Measurements from ENCODE around the gene UBE3B. TPM values are rescaled to one million over a fixed set of nuclear protein-coding genes. Genes with fewer than 3 reads are reported as not detected.

UBE3B gene
- total and polyA plus RNA-seq, 9 donors: 19.4 to 28.0 (median 21.9) TPM

DNA sequence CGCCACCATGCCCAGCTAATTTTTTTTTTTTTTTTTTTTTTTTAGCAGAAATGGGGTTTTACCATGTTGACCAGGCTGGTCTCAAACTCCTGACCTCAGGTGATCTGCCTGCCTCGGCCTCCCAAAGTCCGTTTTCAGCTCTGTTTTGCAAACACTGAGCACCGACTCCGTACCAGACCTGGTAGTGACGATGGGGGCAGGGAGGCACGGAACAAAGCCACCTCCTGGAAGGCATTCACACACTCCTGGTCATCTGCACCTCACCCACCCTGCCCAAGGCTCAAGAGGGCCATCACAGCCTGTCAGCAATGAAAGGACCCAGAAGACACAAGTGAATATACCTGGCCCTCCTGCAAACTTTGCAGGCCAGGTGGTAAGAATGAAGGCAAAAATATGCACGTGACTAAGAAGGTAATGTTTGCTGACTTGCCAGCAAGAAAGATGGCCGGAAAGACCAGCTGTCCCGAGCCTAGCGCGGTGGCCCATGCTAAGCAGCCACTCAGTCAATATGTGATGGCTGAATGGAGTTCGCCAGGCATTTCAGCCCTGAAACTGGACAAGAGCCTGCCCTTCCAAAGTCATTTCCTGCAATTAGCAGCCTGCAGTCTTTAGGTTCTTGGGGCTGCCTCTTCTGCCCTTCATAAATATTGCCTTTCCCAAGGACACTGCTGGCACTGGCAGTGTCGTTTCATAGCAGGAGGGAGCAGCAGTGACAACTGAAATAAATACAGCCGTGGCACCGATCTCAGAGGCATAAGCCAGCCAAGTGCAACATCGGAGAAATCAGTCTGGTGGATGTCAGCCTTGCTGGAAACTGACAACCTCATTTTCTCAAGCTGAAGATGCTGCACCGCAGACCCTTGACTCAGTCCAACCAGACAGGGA, 78.2 kb downstream of the UBE3B start:
- Histone ChIP-seq H3K27me3 (ENCODE audit: control insufficient read depth, insufficient read depth, low read length) (peaks cover 22% of the 10 kb centered on the region), H3K27ac (ENCODE audit: low read length) (no peak overlapping the region), H3K9me3 (replicated peaks; ENCODE audit: control insufficient read depth, low read depth, low read length) (no peaks in the 10 kb centered on the region), H3K4me3 (ENCODE audit: low read length) (no peak overlapping the region), H3K4me1 (ENCODE audit: control insufficient read depth, insufficient read depth, low read length) (peaks cover 4% of the 10 kb centered on the region), H3K36me3 (ENCODE audit: control insufficient read depth, insufficient read depth, low read length) (peaks cover 24% of the 10 kb centered on the region)
- DNase-seq: no peak
- WGBS (ENCODE audit: insufficient coverage): 73% methylated on average over 16 of the region's 18 CpGs

DNA sequence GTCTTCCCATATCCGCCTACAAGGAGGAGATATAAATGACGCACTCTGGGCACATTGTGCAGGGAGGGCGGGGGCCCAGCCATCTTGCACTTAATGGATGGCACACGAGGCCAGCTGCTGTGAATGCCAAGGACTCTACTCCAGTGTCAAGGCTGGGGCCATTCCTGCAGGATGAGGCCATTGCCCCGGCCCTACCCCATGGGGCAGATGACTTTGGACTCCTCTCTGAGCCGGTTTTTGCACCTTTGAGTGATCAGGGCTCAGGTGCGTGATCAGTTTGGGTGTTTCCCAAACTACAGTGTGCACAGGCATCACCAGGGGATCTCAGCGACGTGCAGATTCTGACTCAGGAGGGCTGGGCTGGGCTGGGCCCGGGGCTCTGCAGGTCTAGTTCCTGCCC, 79.8 kb downstream of the UBE3B start:
- DNase-seq: no peak

DNA sequence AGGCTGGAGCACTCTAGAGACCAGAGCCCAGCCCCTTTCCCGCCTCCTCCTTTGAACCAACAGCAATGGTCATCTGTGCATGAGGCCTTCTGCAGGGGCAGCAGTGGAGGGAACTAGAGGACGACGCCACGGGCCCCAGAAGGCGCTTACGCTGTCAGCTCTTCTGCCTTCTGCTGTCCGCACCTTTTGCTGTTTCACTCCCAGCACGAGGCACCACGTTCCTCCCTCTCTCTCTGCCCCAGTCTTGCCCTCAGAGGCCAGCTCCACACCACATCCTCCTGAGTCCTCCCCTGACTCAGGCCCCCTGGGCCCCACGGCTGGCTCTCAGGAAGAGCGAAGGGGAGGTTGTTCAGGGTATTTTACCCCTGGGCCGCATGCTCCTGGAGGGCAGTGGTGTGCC, 80.4 kb downstream of the UBE3B start:
- peaks cover 46% of the 10 kb centered on the region for H3K36me3 ChIP-seq (ENCODE audit: control insufficient read depth, insufficient read depth, low read length)
- H3K9me3 ChIP-seq (replicated peaks; ENCODE audit: control insufficient read depth, low read depth, low read length): no peaks in the 10 kb centered on the region
- H3K4me3 ChIP-seq (ENCODE audit: low read length): no peak overlapping the region
- 51% methylated on average over 11 of the region's 12 CpGs for WGBS (ENCODE audit: insufficient coverage)
- no peak for DNase-seq
- H3K4me1 ChIP-seq (ENCODE audit: control insufficient read depth, insufficient read depth, low read length): peaks cover 4% of the 10 kb centered on the region
- no peak overlapping the region for H3K27ac ChIP-seq (ENCODE audit: low read length)
- H3K27me3 ChIP-seq (ENCODE audit: control insufficient read depth, insufficient read depth, low read length): peaks cover 18% of the 10 kb centered on the region

More for the DNA sequence above, 79.8 kb downstream of the UBE3B start:
- Histone ChIP-seq H3K36me3 (ENCODE audit: control insufficient read depth, insufficient read depth, low read length) (peaks cover 40% of the 10 kb centered on the region), H3K27me3 (ENCODE audit: control insufficient read depth, insufficient read depth, low read length) (peaks cover 18% of the 10 kb centered on the region), H3K9me3 (replicated peaks; ENCODE audit: control insufficient read depth, low read depth, low read length) (no peaks in the 10 kb centered on the region), H3K4me1 (ENCODE audit: control insufficient read depth, insufficient read depth, low read length) (peaks cover 4% of the 10 kb centered on the region), H3K27ac (ENCODE audit: low read length) (no peak overlapping the region), H3K4me3 (ENCODE audit: low read length) (no peak overlapping the region)
- 91% methylated on average over 10 of the region's 10 CpGs for WGBS (ENCODE audit: insufficient coverage)

DNA sequence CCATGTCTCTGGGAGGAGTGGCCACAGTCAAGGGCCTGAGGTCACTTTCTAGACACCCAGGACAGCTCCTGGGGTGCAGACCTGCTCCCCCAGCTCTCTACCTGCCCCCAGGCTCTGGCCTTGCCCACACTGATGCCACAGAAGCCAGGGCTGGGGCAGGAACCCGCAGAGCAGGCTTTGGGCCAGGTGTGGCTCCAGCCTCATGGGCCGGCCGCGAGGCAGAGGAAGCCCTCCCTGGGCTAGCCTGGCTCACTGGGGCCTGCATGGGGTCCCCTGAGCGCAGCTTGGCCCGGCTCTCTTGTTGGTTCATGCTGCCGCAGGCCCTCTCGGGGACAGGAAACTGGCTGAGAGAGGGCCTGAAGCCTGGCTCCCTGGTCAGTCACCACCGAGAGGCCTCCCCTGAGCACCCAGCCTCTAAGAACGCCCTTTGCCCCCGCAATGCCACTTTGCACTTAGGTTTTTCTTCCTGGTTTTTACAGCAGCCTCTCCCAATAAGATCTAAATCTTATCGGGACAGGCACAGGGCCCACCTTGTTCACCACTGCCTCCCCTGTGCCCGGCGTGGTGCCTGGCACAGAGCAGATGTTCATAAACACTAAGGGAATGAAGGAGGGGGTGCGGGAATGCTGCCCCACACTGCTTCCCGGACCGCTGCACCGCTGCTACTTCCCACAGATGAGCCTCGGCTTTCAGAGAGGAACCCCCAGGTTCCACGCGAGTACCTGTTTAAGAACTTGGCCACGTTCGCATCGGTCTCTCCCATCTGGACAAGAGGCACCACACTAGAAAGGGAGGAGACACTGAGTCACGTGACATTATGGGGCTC, 81.2 kb downstream of the UBE3B start:
- Histone ChIP-seq H3K36me3 (ENCODE audit: control insufficient read depth, insufficient read depth, low read length) (peaks cover 53% of the 10 kb centered on the region), H3K9me3 (replicated peaks; ENCODE audit: control insufficient read depth, low read depth, low read length) (no peaks in the 10 kb centered on the region), H3K4me1 (ENCODE audit: control insufficient read depth, insufficient read depth, low read length) (peaks cover 7% of the 10 kb centered on the region), H3K27me3 (ENCODE audit: control insufficient read depth, insufficient read depth, low read length) (peaks cover 13% of the 10 kb centered on the region), H3K4me3 (ENCODE audit: low read length) (no peak overlapping the region), H3K27ac (ENCODE audit: low read length) (no peak overlapping the region)
- DNase-seq: no peak
- WGBS (ENCODE audit: insufficient coverage): 93% methylated on average over 24 of the region's 25 CpGs

DNA sequence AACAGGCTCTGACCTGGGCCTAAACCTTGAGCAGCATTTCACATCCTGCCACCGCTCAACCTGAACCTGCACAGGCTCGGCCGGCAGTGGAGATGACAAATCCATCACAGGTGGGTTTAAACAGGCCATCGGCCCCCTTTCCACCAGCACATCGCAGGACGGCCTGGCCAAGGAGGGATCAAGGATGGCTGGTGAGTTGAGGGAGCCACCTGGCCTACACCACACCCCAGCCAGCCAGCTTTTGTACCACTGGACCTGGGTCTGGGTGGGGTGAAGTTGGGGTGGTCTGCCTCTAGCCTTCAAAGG, 81.7 kb downstream of the UBE3B start:
- H3K4me3 ChIP-seq (ENCODE audit: low read length): no peak overlapping the region
- H3K36me3 ChIP-seq (ENCODE audit: control insufficient read depth, insufficient read depth, low read length): peaks cover 56% of the 10 kb centered on the region
- 100% methylated on average over 3 of the region's 6 CpGs for WGBS (ENCODE audit: insufficient coverage)
- H3K4me1 ChIP-seq (ENCODE audit: control insufficient read depth, insufficient read depth, low read length): peaks cover 6% of the 10 kb centered on the region
- no peak overlapping the region for H3K27ac ChIP-seq (ENCODE audit: low read length)
- no peaks in the 10 kb centered on the region for H3K9me3 ChIP-seq (replicated peaks; ENCODE audit: control insufficient read depth, low read depth, low read length)
- peaks cover 7% of the 10 kb centered on the region for H3K27me3 ChIP-seq (ENCODE audit: control insufficient read depth, insufficient read depth, low read length)
- no peak for DNase-seq

DNA sequence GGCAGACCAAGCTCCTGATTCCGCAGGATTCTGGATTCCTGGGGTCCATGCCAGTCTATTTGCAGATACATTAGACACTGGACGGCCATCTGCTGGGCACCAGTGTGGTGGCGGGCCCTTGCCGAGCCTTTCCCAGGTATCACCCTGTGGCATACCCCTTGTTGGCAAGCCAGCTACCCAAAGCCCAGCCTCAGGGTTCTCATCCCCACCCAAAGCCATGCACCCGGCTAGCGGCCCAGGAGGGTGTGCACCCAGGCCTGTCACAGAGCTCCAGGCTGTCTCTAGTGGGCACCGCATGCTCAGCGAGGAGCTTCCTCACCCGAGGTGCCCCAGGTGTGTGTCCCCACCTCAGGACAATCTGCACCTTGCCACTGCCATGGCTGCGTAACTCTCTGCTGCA, 82.2 kb downstream of the UBE3B start:
- Histone ChIP-seq H3K4me3 (ENCODE audit: low read length) (no peak overlapping the region), H3K27me3 (ENCODE audit: control insufficient read depth, insufficient read depth, low read length) (peaks cover 3% of the 10 kb centered on the region), H3K27ac (ENCODE audit: low read length) (no peak overlapping the region), H3K36me3 (ENCODE audit: control insufficient read depth, insufficient read depth, low read length) (peaks cover 59% of the 10 kb centered on the region), H3K4me1 (ENCODE audit: control insufficient read depth, insufficient read depth, low read length) (peaks cover 5% of the 10 kb centered on the region), H3K9me3 (replicated peaks; ENCODE audit: control insufficient read depth, low read depth, low read length) (no peaks in the 10 kb centered on the region)
- no peak for DNase-seq
- 94% methylated on average over 8 of the region's 10 CpGs for WGBS (ENCODE audit: insufficient coverage)

DNA sequence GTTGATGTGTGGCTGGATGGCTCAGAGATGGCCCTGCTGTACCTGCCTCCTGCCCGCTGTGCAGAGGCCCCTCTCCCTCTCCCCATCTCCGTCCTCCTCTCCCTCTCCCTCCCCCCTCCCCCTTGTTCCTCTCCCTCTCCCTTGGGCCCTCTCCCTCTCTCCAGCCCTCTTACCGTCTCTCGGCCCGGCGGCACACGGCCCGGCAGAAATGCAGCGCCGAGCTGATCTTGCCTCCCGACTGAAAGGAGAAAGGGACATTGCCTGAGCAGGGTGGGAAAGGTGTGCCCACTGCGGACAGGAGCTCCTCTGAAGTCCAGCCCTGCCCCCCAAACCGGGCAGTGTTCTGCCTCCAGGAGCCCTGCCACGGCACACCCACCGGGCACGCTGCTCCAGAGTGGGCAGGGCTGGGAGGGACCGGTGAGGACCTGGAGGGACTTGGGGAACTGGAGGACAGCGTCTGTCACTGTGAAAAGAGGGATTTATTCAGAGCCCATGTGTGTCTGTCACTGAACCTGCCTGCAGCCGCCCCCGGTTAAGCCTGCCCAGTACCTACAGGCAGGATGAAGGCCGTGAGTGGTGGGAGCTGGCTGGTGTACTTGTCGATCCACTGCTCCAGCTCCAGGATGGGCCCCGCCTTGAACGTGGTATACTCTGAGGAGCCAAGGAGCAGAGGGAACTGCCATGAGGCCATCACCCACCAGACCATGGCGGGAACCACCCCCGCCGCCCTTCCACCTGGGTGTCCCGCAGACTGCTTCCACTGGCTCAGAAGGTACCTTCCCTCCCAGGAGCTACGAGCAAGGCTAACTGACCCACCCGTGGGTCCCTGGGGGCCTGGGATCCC, 83.7 kb downstream of the UBE3B start:
- no peak overlapping the region for H3K4me3 ChIP-seq (ENCODE audit: low read length)
- H3K27me3 ChIP-seq (ENCODE audit: control insufficient read depth, insufficient read depth, low read length): no peaks in the 10 kb centered on the region
- no peaks in the 10 kb centered on the region for H3K9me3 ChIP-seq (replicated peaks; ENCODE audit: control insufficient read depth, low read depth, low read length)
- DNase-seq: no peak
- peaks cover 5% of the 10 kb centered on the region for H3K4me1 ChIP-seq (ENCODE audit: control insufficient read depth, insufficient read depth, low read length)
- H3K36me3 ChIP-seq (ENCODE audit: control insufficient read depth, insufficient read depth, low read length): peaks cover 74% of the 10 kb centered on the region
- H3K27ac ChIP-seq (ENCODE audit: low read length): no peak overlapping the region
- 84% methylated on average over 24 of the region's 30 CpGs for WGBS (ENCODE audit: insufficient coverage)

DNA sequence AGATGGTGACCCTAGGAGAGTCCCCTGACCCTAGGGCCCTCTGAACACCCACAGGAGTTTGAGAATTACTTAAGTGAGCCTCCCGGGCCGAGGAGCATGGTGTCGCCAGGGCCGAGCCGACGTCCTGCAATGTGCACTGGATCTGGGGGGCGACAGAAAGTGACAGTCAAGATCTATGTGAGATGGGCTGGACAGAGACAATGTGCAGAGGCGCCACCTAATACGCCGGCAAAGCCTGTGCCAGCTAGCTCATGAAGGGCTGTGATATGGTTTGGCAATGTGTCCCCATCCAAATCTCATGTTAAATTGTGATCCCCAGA, 84.2 kb downstream of the UBE3B start:
- no peak for DNase-seq
- H3K4me3 ChIP-seq (ENCODE audit: low read length): no peak overlapping the region
- H3K4me1 ChIP-seq (ENCODE audit: control insufficient read depth, insufficient read depth, low read length): peaks cover 5% of the 10 kb centered on the region
- peaks cover 74% of the 10 kb centered on the region for H3K36me3 ChIP-seq (ENCODE audit: control insufficient read depth, insufficient read depth, low read length)
- H3K27ac ChIP-seq (ENCODE audit: low read length): no peak overlapping the region
- WGBS (ENCODE audit: insufficient coverage): 95% methylated on average over 10 of the region's 10 CpGs
- H3K27me3 ChIP-seq (ENCODE audit: control insufficient read depth, insufficient read depth, low read length): no peaks in the 10 kb centered on the region
- H3K9me3 ChIP-seq (replicated peaks; ENCODE audit: control insufficient read depth, low read depth, low read length): no peaks in the 10 kb centered on the region

DNA sequence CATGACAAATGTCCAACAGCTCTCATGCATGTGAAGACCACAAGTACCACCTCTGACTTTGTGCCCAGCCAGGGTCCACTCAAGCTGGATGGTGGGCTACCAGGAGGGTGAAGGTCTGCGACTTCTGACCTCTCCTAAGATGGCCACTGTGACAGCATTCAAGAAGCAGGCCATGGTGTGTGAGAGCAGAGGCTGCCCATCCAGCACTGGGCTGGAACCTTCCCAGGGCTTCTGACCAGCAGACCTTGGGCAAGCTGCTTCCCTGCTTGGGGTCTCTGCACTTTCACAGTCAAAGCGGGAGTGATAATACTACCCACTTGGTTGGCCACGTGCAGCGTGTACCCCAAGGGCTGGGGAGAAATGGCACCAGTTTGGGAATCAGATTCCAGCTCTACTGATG, 85.4 kb downstream of the UBE3B start:
- H3K27me3 ChIP-seq (ENCODE audit: control insufficient read depth, insufficient read depth, low read length): no peaks in the 10 kb centered on the region
- DNase-seq: no peak
- peaks cover 5% of the 10 kb centered on the region for H3K4me1 ChIP-seq (ENCODE audit: control insufficient read depth, insufficient read depth, low read length)
- H3K27ac ChIP-seq (ENCODE audit: low read length): no peak overlapping the region
- H3K9me3 ChIP-seq (replicated peaks; ENCODE audit: control insufficient read depth, low read depth, low read length): no peaks in the 10 kb centered on the region
- 94% methylated on average over 4 of the region's 4 CpGs for WGBS (ENCODE audit: insufficient coverage)
- H3K4me3 ChIP-seq (ENCODE audit: low read length): no peak overlapping the region
- peaks cover 72% of the 10 kb centered on the region for H3K36me3 ChIP-seq (ENCODE audit: control insufficient read depth, insufficient read depth, low read length)
